ENCODE results near the gene IFIH1.

- no peak for TF ChIP-seq CTCF (IDR thresholded peaks at IDR 0.05; ENCODE audit: poor library complexity)
- no peak for TF ChIP-seq EZH2 (IDR thresholded peaks at IDR 0.05; ENCODE audit: borderline replicate concordance)
Observed at GRCh38 chr2:162258169-162258568, 60.3 kb downstream of the IFIH1 start.

All from hepatocyte (in vitro differentiated cells).